Heart left ventricle (tissue), 16 donors: ENCODE results near the gene FRMD4B. TPM values are rescaled to one million over a fixed set of nuclear protein-coding genes. Genes with fewer than 3 reads are reported as not detected.

Experiments
- ATAC-seq, 4 donors: fragments of 200-7000 bp; cut with Tn5 transposase; one replicate each; pipeline ENCODE4 v1.9.1; 2020 to 2022; ENCODE audit warnings: moderate library complexity in 4 of 4, mild to moderate bottlenecking in 3 of 4, moderate number of reproducible peaks in 1 of 4
- DNase-seq, 5 donors: peaks; one replicate each; pipeline ENCODE4 v3.0.0-alpha.2; 2020
- H3K27ac ChIP-seq, 12 donors: fragments of 200-600 bp; sonication (generic) in 4 of 12; one replicate each; pipeline versions ENCODE4 v1.5.0 to v1.8.0; 2016 to 2022; ENCODE audit warnings: mild to moderate bottlenecking in 2 of 12
- H3K27me3 ChIP-seq, 9 donors: fragments of 200-600 bp; sonication (generic) in 2 of 9; one replicate each; pipeline versions ENCODE4 v1.5.1 to v1.8.0; 2016 to 2022; ENCODE audit warnings: mild to moderate bottlenecking in 3 of 9
- H3K36me3 ChIP-seq, 9 donors: fragments of 200-600 bp; sonication (generic) in 2 of 9; one replicate each; pipeline versions ENCODE4 v1.5.0 to v1.8.0; 2018 to 2022; ENCODE audit warnings: mild to moderate bottlenecking in 2 of 9
- H3K4me1 ChIP-seq, 12 donors: fragments of 200-600 bp; sonication (generic) in 4 of 12; one replicate each; pipeline versions ENCODE4 v1.5.0 to v1.8.0; 2016 to 2022; ENCODE audit warnings: mild to moderate bottlenecking in 3 of 12
- H3K4me3 ChIP-seq, 12 donors: fragments of 200-600 bp; sonication (generic) in 4 of 12; one replicate each; pipeline versions ENCODE4 v1.5.0 to v1.8.0; 2017 to 2022; ENCODE audit warnings: mild to moderate bottlenecking in 9 of 12, moderate library complexity in 4 of 12
- H3K9me3 ChIP-seq, 12 donors: fragments of 200-600 bp; sonication (generic) in 4 of 12; one replicate each; pipeline versions ENCODE4 v1.5.0 to v1.8.0; 2016 to 2022; ENCODE audit warnings: mild to moderate bottlenecking in 1 of 12
- CTCF ChIP-seq, 12 donors: fragments of 200-600 bp; sonication (generic) in 4 of 12; IDR thresholded peaks; one replicate each; pipeline versions ENCODE4 v1.5.0 to v1.8.0; 2018 to 2022; ENCODE audit warnings: antibody characterized with exemption in 12 of 12, mild to moderate bottlenecking in 5 of 12
- POLR2A ChIP-seq, 2 donors: fragments of 450-650 bp; IDR thresholded peaks; one replicate each; pipeline ENCODE4 v1.6.1; 2017; ENCODE audit warnings: antibody characterized with exemption in 2 of 2, mild to moderate bottlenecking in 2 of 2, moderate library complexity in 2 of 2
- WGBS, 4 donors: extraction: QIAGEN DNeasy Blood & Tissue Kit in 2 of 4; methylation state at CpG; one replicate each; pipeline versions ENCODE4 v1.1.5 to v1.1.7; 2013 to 2018; 5-methylcytosine and 5-hydroxymethylcytosine counted together
- intact Hi-C, 10 donors: fragments of 100-400 bp; cut with DNase I; formaldehyde crosslinking; loops; one replicate each; pipeline versions ENCODE4 v1.11.1 to v1.14.2; 2022
- polyA plus RNA-seq, 2 donors: library from polyadenylated mRNA; stranded (reverse); fragments of 200-250 nt; gene quantifications; one replicate each; pipeline ENCODE4 v1.2.3, GENCODE V29; 2013
- total RNA-seq, 9 donors: library from RNA; depleted of rRNA in 2 of 9; stranded (reverse); fragments of >200 nt in 2 of 9; fragmentation: NEBNext Ultra II Directional in 3 of 9; extraction: Animal tissue kit (Norgen Biotek cat#: 25700) in 3 of 9; gene quantifications; one replicate each; pipeline versions ENCODE4 v1.1.0 to v1.2.4, GENCODE V29; 2016 to 2023
- donor health status: ischemic (EF 13 %, LVEDD 7.1; RV severe dilation, severe dysfunction).
- donor health status: healthy with polysubstance abuse.
- donor health status: DM: no; HTN: yes; CAD: no.
- donor health status: DM: no; HTN: no; CAD: no.
- donor health status: ischemic (EF 25% LVEDD 6.9; RV normal size, moderate dysfunction).
- donor health status: ischemic (EF 25% LVEDD 5.7; RV mildly dilated, moderate dysfunction).
- donor health status: healthy.
- donor health status: DM: yes; HTN: yes; CAD: no.
- donor health status: ischemic (EF 35%, LVEDD 5.7; RV mildly dilated, moderate dysfunction).
- donor health status: nonischemic (EF 11% LVEDD 7.7; RV severe dilation, severe dysfunction).
- donor health status: DM: yes; HTN: yes; CAD: no.
- donor health status: PGD.
- donor health status: ischemic (EF 29% LVEDD 5.4; RV normal size, mild dysfunction).
- donor health status: nonischemic (EF 23%, LVEDD 6.1; RV moderate dilation, normal function).

Gene FRMD4B
- total and polyA plus RNA-seq, 11 donors: 3.4 to 42.8 (median 10.9) TPM

DNA sequence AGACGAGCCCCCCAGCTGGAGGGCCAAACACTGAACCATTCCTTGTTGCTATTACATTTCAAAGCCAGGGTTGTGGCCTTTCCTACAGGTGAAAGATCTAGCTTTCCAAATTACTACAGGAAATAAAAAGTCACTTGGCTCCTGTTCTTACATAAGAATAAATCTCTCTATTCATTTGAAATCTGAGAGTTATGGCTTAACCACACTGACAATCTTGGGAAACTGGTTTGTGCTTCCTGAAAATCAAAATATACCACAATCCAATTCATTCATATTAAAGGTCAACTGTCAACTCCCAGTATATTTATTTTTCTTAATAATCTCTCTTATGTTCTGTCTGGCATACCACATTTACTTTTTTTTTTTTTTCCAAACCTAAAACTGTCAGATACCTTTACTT is 159.8 kb downstream of the FRMD4B start:
- TF ChIP-seq POLR2A (IDR thresholded peaks at IDR 0.05) (no peak), CTCF (IDR thresholded peaks at IDR 0.05) (no peak)
- no peaks in the 10 kb centered on the region for H3K27me3 ChIP-seq
- no peak overlapping the region for H3K27ac ChIP-seq
- DNase-seq: no peak
- 62 to 80% (median 75%) methylated on average over 1 of the region's 1 CpG for WGBS, 4 donors
- peaks cover 0 to 5% (median 0%) of the 10 kb centered on the region in 12 donors for H3K4me1 ChIP-seq
- ATAC-seq: no peak
- intact Hi-C loops: loop anchor here in 1 of 10 donors (10.0 kb wide), 1 partner anchor 51 kb away; no protein-coding TSS in a partner anchor
- H3K4me3 ChIP-seq: no peak overlapping the region
- H3K36me3 ChIP-seq: peaks cover 0 to 48% (median 35%) of the 10 kb centered on the region in 9 donors
- no peaks in the 10 kb centered on the region for H3K9me3 ChIP-seq

GRCh38 chr3:69219101-69219708 is 166.7 kb downstream of the FRMD4B start:
- Histone ChIP-seq H3K9me3 (no peaks in the 10 kb centered on the region), H3K27me3 (no peaks in the 10 kb centered on the region), H3K36me3 (peaks cover 0 to 95% (median 78%) of the 10 kb centered on the region in 9 donors), H3K4me3 (no peak overlapping the region), H3K27ac (no peak overlapping the region), H3K4me1 (no peaks in the 10 kb centered on the region)
- ATAC-seq (no peak), DNase-seq (no peak)
- TF ChIP-seq POLR2A (IDR thresholded peaks at IDR 0.05): no peak
- TF ChIP-seq CTCF (IDR thresholded peaks at IDR 0.05): no peak
- 94 to 96% (median 95%) methylated on average over 7 of the region's 7 CpGs for WGBS, 4 donors
- intact Hi-C loops: no loop called here

GRCh38 chr3:69218079-69218478 is 167.8 kb downstream of the FRMD4B start:
- TF ChIP-seq POLR2A (IDR thresholded peaks at IDR 0.05) (no peak), CTCF (IDR thresholded peaks at IDR 0.05) (no peak)
- 95 to 97% (median 96%) methylated on average over 6 of the region's 6 CpGs for WGBS, 4 donors
- Histone ChIP-seq H3K27me3 (no peaks in the 10 kb centered on the region), H3K9me3 (no peaks in the 10 kb centered on the region), H3K4me1 (peaks cover 0 to 10% (median 0%) of the 10 kb centered on the region in 12 donors), H3K27ac (no peak overlapping the region), H3K36me3 (peaks cover 0 to 93% (median 74%) of the 10 kb centered on the region in 9 donors), H3K4me3 (no peak overlapping the region)
- no peak for ATAC-seq
- intact Hi-C loops: no loop called here
- no peak for DNase-seq

DNA sequence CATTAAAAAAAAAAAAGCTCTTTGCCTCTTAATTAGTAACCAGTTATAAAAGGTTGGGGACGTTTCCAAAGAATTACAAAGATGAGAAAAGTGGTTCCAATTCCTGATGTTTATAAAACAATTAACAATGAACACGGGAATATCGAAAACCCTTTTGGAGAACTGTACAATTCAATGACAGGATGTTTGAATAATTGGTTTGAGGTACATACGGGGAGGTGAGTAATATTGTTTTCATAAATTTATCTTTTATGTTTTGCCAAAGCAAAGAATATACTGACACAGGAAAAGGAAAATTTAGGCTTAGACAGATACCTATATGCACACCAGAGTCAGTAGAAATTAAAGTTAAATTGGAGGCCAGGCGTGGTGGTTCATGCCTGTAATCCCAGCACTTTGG is 168.9 kb downstream of the FRMD4B start:
- Histone ChIP-seq H3K27ac (no peak overlapping the region), H3K4me1 (peaks cover 0 to 18% (median 0%) of the 10 kb centered on the region in 12 donors), H3K36me3 (peaks cover 0 to 90% (median 65%) of the 10 kb centered on the region in 9 donors), H3K27me3 (no peaks in the 10 kb centered on the region), H3K4me3 (no peak overlapping the region), H3K9me3 (no peaks in the 10 kb centered on the region)
- TF ChIP-seq POLR2A (IDR thresholded peaks at IDR 0.05): no peak
- no peak for TF ChIP-seq CTCF (IDR thresholded peaks at IDR 0.05)
- ATAC-seq: no peak
- 59 to 66% (median 65%) methylated on average over 5 of the region's 5 CpGs for WGBS, 4 donors
- DNase-seq: no peak
- intact Hi-C loops: no loop called here
